ENCODE data around the gene PCNA. TPM values are rescaled to one million over a fixed set of nuclear protein-coding genes. Genes with fewer than 3 reads are reported as not detected.

PCNA gene
- total RNA-seq, 1 experiment from 2014 or later, result 274 TPM

- Mint-ChIP-seq H3K9me3 (no peaks in the 10 kb centered on the region), H3K36me3 (ENCODE audit: insufficient read depth in 1 of 3, low read depth in 3 of 3) (0 out of 7 replicates have a peak, but pooled peaks cover 0 to 2% (median 0%) of the 10 kb centered on the region in 3 experiments), H3K4me3 (no peak overlapping the region), H3K27me3 (ENCODE audit: low read depth) (no peaks in the 10 kb centered on the region; the same call in 1 of the 2 replicates), H3K27ac (peak overlapping the region; percentile 70 to 83 (median 70); a peak in 5 of 7 replicates), H3K4me1 (peaks cover 12 to 15% of the 10 kb centered on the region in 2 experiments)
- no peak for DNase-seq
- Histone ChIP-seq H4K8ac (replicated peaks; ENCODE audit: insufficient read length, low read depth, low read length) (no peak overlapping the region), H2BK20ac (ENCODE audit: low read depth, low read length, poor library complexity, severe bottlenecking) (no peak overlapping the region), H3K79me1 (ENCODE audit: insufficient read depth, low read depth, low read length, poor library complexity, severe bottlenecking) (peaks cover 10% of the 10 kb centered on the region), H4K91ac (ENCODE audit: insufficient read length, low read depth, low read length) (no peak overlapping the region), H2BK5ac (ENCODE audit: insufficient read length, low read length) (peak overlapping the region; percentile 73), H3K56ac (ENCODE audit: insufficient read length, low read depth, low read length) (no peak overlapping the region), H3K23ac (ENCODE audit: insufficient read length, low read depth, low read length) (no peak overlapping the region), H3K79me2 (ENCODE audit: insufficient read depth, low read length) (peaks cover 11% of the 10 kb centered on the region; the same call in 1 of the 2 replicates), H3K23me2 (ENCODE audit: insufficient read length, low read depth, low read length, poor library complexity, severe bottlenecking) (no peaks in the 10 kb centered on the region), H2AK5ac (ENCODE audit: insufficient read length, low read length) (no peak overlapping the region), H3K4ac (ENCODE audit: low read depth, low read length) (peak overlapping the region; percentile 86; the same call in 1 of the 2 replicates), H4K20me1 (ENCODE audit: control insufficient read depth, insufficient read depth, insufficient read length) (peaks cover 6% of the 10 kb centered on the region), H2AFZ (ENCODE audit: low read length) (no peak overlapping the region), H3K4me1 (ENCODE audit: insufficient read depth, low read length) (no peaks in the 10 kb centered on the region; the same call in 1 of the 2 replicates), H3K14ac (ENCODE audit: insufficient read depth, low read length) (no peak overlapping the region), H2BK12ac (ENCODE audit: insufficient read length, low read depth, low read length) (no peak overlapping the region), H2BK15ac (ENCODE audit: low read depth, low read length) (no peak overlapping the region), H3K4me2 (ENCODE audit: insufficient read depth, insufficient read length, low read length) (no peak overlapping the region), H2BK120ac (ENCODE audit: low read depth, low read length, poor library complexity, severe bottlenecking) (peak overlapping the region; percentile 84), H3K27me3 (ENCODE audit: insufficient read depth, low read length) (no peaks in the 10 kb centered on the region), H4K5ac (ENCODE audit: insufficient read length, low read depth, low read length) (no peak overlapping the region), H3K9ac (ENCODE audit: extremely low read depth, insufficient read length, low read length) (no peak overlapping the region), H3K9me3 (ENCODE audit: control insufficient read depth, low read depth, low read length) (no peaks in the 10 kb centered on the region), H3K27ac (ENCODE audit: insufficient read length, low read depth, low read length) (no peak overlapping the region), H3T11ph (ENCODE audit: low read length) (peak overlapping the region; percentile 46), H3K18ac (ENCODE audit: insufficient read length, low read depth, low read length) (no peak overlapping the region)
- WGBS (ENCODE audit: extremely low coverage, insufficient read length, low lambda C conversion rate), result no CpG with 5 or more reads among the region's 4 CpGs
- TF ChIP-seq CTCF (conservative IDR thresholded peaks at IDR 0.05), result no peak
These were observed 16.3 kb upstream of the PCNA start for GRCh38 chr20:5136096-5136495.

All from H9 (cell line).